ENCODE measurements around the gene GABPA. TPM values are rescaled to one million over a fixed set of nuclear protein-coding genes. Genes with fewer than 3 reads are reported as not detected.
A peak's percentile ranks its signal among the peaks of the same experiment; 100 is the strongest.
"Not testable (repeated sequence)": the region's sequence is repeated elsewhere in the genome, so short reads cannot be mapped to it uniquely, and the experiment has no call there.

The GABPA gene
- total RNA-seq, 1 experiment from 2014 or later: 18.2 TPM

- CTCF ChIA-PET: no interaction called here
- Histone ChIP-seq H2AFZ (no peak overlapping the region), H3K4me2 (no peak overlapping the region), H4K20me1 (ENCODE audit: insufficient read depth) (no peaks in the 10 kb centered on the region), H3K4me1 (replicated peaks; ENCODE audit: insufficient read depth) (no peaks in the 10 kb centered on the region), H3K36me3 (ENCODE audit: low read depth) (no peaks in the 10 kb centered on the region), H3F3A (ENCODE audit: insufficient read depth, low read depth) (no peaks in the 10 kb centered on the region), H3K9me3 (ENCODE audit: insufficient read depth, low read depth) (no peaks in the 10 kb centered on the region), H3K79me2 (ENCODE audit: low read depth) (no peaks in the 10 kb centered on the region), H3K27me3 (ENCODE audit: insufficient read depth, low read depth) (no peaks in the 10 kb centered on the region), H3K4me3 (no peak overlapping the region), H3K27ac (no peak overlapping the region), H3K9me2 (ENCODE audit: insufficient read depth) (no peaks in the 10 kb centered on the region)
- no TSS peak for BruUV-seq (replicated peaks)
- no peak for TF ChIP-seq CTCF (conservative IDR thresholded peaks at IDR 0.05)
- TF ChIP-seq EZH2 (IDR thresholded peaks at IDR 0.05; ENCODE audit: low read depth): no peak
- DNase-seq: no peak
- POLR2A ChIA-PET (ENCODE audit: unreplicated experiment): no interaction called here
- intact Hi-C loops (cut with micrococcal nuclease; ENCODE audit: unreplicated experiment): no loop called here
These were observed 45.5 kb upstream of the GABPA start for GRCh38 chr21:25689226-25689625.

GRCh38 chr21:25691976-25692375, 42.8 kb upstream of the GABPA start:
- TF ChIP-seq EZH2 (IDR thresholded peaks at IDR 0.05; ENCODE audit: low read depth) (no peak), CTCF (conservative IDR thresholded peaks at IDR 0.05) (no peak)
- ChIA-PET POLR2A (ENCODE audit: unreplicated experiment) (no interaction called here), CTCF (no interaction called here)
- no peak overlapping the region for H2AFZ ChIP-seq
- no peaks in the 10 kb centered on the region for H3K4me1 ChIP-seq (replicated peaks; ENCODE audit: insufficient read depth)
- no peak overlapping the region for H3K4me3 ChIP-seq
- H3F3A ChIP-seq (ENCODE audit: insufficient read depth, low read depth): no peaks in the 10 kb centered on the region
- H3K27ac ChIP-seq: no peak overlapping the region
- intact Hi-C loops (cut with micrococcal nuclease; ENCODE audit: unreplicated experiment): no loop called here
- no peak overlapping the region for H3K4me2 ChIP-seq
- H3K36me3 ChIP-seq (ENCODE audit: low read depth): no peaks in the 10 kb centered on the region
- H3K9me2 ChIP-seq (ENCODE audit: insufficient read depth): no peaks in the 10 kb centered on the region
- H3K9me3 ChIP-seq (ENCODE audit: insufficient read depth, low read depth): no peaks in the 10 kb centered on the region
- no peak for DNase-seq
- no peaks in the 10 kb centered on the region for H3K79me2 ChIP-seq (ENCODE audit: low read depth)
- BruUV-seq (replicated peaks): no TSS peak
- H4K20me1 ChIP-seq (ENCODE audit: insufficient read depth): no peaks in the 10 kb centered on the region
- H3K27me3 ChIP-seq (ENCODE audit: insufficient read depth, low read depth): no peaks in the 10 kb centered on the region

- intact Hi-C loops (cut with micrococcal nuclease; ENCODE audit: unreplicated experiment); H3K4me3 ChIP-seq; H3K9me2 ChIP-seq (ENCODE audit: insufficient read depth); H3K79me2 ChIP-seq (ENCODE audit: low read depth); BruUV-seq (replicated peaks); CTCF ChIA-PET; H3K4me1 ChIP-seq (replicated peaks; ENCODE audit: insufficient read depth); H3K36me3 ChIP-seq (ENCODE audit: low read depth); POLR2A ChIA-PET (ENCODE audit: unreplicated experiment); H3K9me3 ChIP-seq (ENCODE audit: insufficient read depth, low read depth); H4K20me1 ChIP-seq (ENCODE audit: insufficient read depth); H2AFZ ChIP-seq; H3K27me3 ChIP-seq (ENCODE audit: insufficient read depth, low read depth); H3F3A ChIP-seq (ENCODE audit: insufficient read depth, low read depth); H3K4me2 ChIP-seq; H3K27ac ChIP-seq; DNase-seq: not testable (repeated sequence)
These were observed 39.3 kb upstream of the GABPA start for GRCh38 chr21:25695461-25695860.

- ChIA-PET CTCF (no interaction called here), POLR2A (ENCODE audit: unreplicated experiment) (no interaction called here)
- no TSS peak for BruUV-seq (replicated peaks)
- peak in 1 of 2 experiments; percentile 66 for DNase-seq
- Histone ChIP-seq H3K27me3 (ENCODE audit: insufficient read depth, low read depth) (no peaks in the 10 kb centered on the region), H3F3A (ENCODE audit: insufficient read depth, low read depth) (no peaks in the 10 kb centered on the region), H3K36me3 (ENCODE audit: low read depth) (no peaks in the 10 kb centered on the region), H3K4me3 (no peak overlapping the region), H3K9me3 (ENCODE audit: insufficient read depth, low read depth) (no peaks in the 10 kb centered on the region), H3K9me2 (ENCODE audit: insufficient read depth) (no peaks in the 10 kb centered on the region), H3K4me1 (replicated peaks; ENCODE audit: insufficient read depth) (peaks cover 13% of the 10 kb centered on the region), H3K79me2 (ENCODE audit: low read depth) (no peaks in the 10 kb centered on the region), H3K27ac (0 out of 2 replicates have a peak overlapping the region, but pooled peaks have one; percentile 25), H2AFZ (no peak overlapping the region), H4K20me1 (ENCODE audit: insufficient read depth) (no peaks in the 10 kb centered on the region), H3K4me2 (no peak overlapping the region)
- intact Hi-C loops (cut with micrococcal nuclease; ENCODE audit: unreplicated experiment): no loop called here
- no peak for TF ChIP-seq CTCF (conservative IDR thresholded peaks at IDR 0.05)
- no peak for TF ChIP-seq EZH2 (IDR thresholded peaks at IDR 0.05; ENCODE audit: low read depth)
These were observed 34.0 kb upstream of the GABPA start for GRCh38 chr21:25700741-25701140.

Measured in PC-9 (cell line).